Measurements from ENCODE around the gene ZC2HC1B. TPM values are rescaled to one million over a fixed set of nuclear protein-coding genes. Genes with fewer than 3 reads are reported as not detected.

The ZC2HC1B gene
- total and polyA plus RNA-seq, 9 of the 15 experiments (the other 6 are each of a cell fraction or from before 2014, with no cell fraction given) = not detected

- no peaks in the 10 kb centered on the region for H3K79me2 ChIP-seq (ENCODE audit: control insufficient read depth, insufficient read depth, low read length)
- no peaks in the 10 kb centered on the region for H3K27me3 ChIP-seq (ENCODE audit: control insufficient read depth in 2 of 2, insufficient read depth in 2 of 2, low read length in 2 of 2)
- FAIRE-seq (no peak), DNase-seq (ENCODE audit: extremely low read depth in 1 of 4, low spot score in 3 of 4) (no peak), ATAC-seq (no peak)
- in situ Hi-C loops (cut with MboI) = no loop called here
- H3K9ac ChIP-seq (ENCODE audit: insufficient read depth in 1 of 2, low read depth in 2 of 2, low read length in 2 of 2) = no peak overlapping the region
- WGBS (ENCODE audit: insufficient coverage, low coverage, missing lambda C conversion rate) = 20% methylated on average over 2 of the region's 2 CpGs
- ChIA-PET CTCF (ENCODE audit: low intra/inter-chr PET ratio) (no interaction called here), POLR2A (interaction anchor here (1.0 kb wide), 1 partner anchor 31 kb away, joined by 3 read pairs; no protein-coding TSS in a partner anchor)
- no peaks in the 10 kb centered on the region for H3K36me3 ChIP-seq (ENCODE audit: control insufficient read depth, insufficient read depth, low read length)
- intact Hi-C loops (cut with micrococcal nuclease) = no loop called here
- no peak overlapping the region for H3K27ac ChIP-seq (ENCODE audit: extremely low read depth, low read depth, low read length)
- no peak overlapping the region for H2AFZ ChIP-seq (ENCODE audit: low read depth, low read length)
- H3K9me3 ChIP-seq (replicated peaks; ENCODE audit: control insufficient read depth, insufficient read depth, low read depth, low read length) = peaks cover 4% of the 10 kb centered on the region; the same call in 1 of the 2 replicates
- BruUV-seq (replicated peaks) = no TSS peak
- no peaks in the 10 kb centered on the region for H3K4me1 ChIP-seq (replicated peaks in 1 of 2; ENCODE audit: control insufficient read depth in 2 of 2, insufficient read depth in 2 of 2, low read length in 2 of 2)
- TF ChIP-seq CREB3 (tag; conservative IDR thresholded peaks at IDR 0.05; ENCODE audit: low read depth) (no peak), CBX5 (IDR thresholded peaks at IDR 0.05; ENCODE audit: borderline replicate concordance, low read depth) (no peak), CLOCK (CRISPR knock-in tag; IDR thresholded peaks at IDR 0.05; ENCODE audit: borderline replicate concordance) (no peak), ZNF197 (CRISPR knock-in tag; IDR thresholded peaks at IDR 0.05; ENCODE audit: low read depth) (no peak), ZNF318 (IDR thresholded peaks at IDR 0.05; ENCODE audit: borderline replicate concordance in 1 of 2, low read depth in 1 of 2) (no peak), KDM2B (CRISPR knock-in tag; IDR thresholded peaks at IDR 0.05) (no peak), ZNF589 (CRISPR knock-in tag; IDR thresholded peaks at IDR 0.05; ENCODE audit: low read depth) (no peak), SP2 (IDR thresholded peaks at IDR 0.05; ENCODE audit: extremely low read depth, low read depth, low read length, poor library complexity, severe bottlenecking) (no peak), ZKSCAN1 (IDR thresholded peaks at IDR 0.05; ENCODE audit: low read depth, low read length) (no peak)
- no peaks in the 10 kb centered on the region for H3K9me1 ChIP-seq (ENCODE audit: control insufficient read depth, insufficient read depth, low read length)
- no peak overlapping the region for H3K4me2 ChIP-seq (ENCODE audit: insufficient read depth, low read length)
- no peaks in the 10 kb centered on the region for H4K20me1 ChIP-seq (replicated peaks; ENCODE audit: control insufficient read depth, insufficient read depth, low read length)
- no peak overlapping the region for H3K4me3 ChIP-seq
These were observed 7.9 kb downstream of the ZC2HC1B start for GRCh38 chr6:143872201-143872600.

Measured in K562 (cell line).